ENCODE measurements around the gene SENP3. TPM values are rescaled to one million over a fixed set of nuclear protein-coding genes. Genes with fewer than 3 reads are reported as not detected.

The SENP3 gene
- total RNA-seq, 4 donors from 2014 or later: 40.2 to 53.5 (median 51.6) TPM

- Histone ChIP-seq H3K4me1 (peaks cover 42% of the 10 kb centered on the region), H3K27ac (peak overlapping the region; percentile 92), H3K4me3 (no peak overlapping the region), H3K9me3 (no peaks in the 10 kb centered on the region), H3K36me3 (no peaks in the 10 kb centered on the region), H3K27me3 (no peaks in the 10 kb centered on the region)
- DNase-seq (ENCODE audit: low spot score in 2 of 2): no peak
- 48% methylated on average over 14 of the region's 19 CpGs for WGBS
- TF ChIP-seq, protein P1, sequence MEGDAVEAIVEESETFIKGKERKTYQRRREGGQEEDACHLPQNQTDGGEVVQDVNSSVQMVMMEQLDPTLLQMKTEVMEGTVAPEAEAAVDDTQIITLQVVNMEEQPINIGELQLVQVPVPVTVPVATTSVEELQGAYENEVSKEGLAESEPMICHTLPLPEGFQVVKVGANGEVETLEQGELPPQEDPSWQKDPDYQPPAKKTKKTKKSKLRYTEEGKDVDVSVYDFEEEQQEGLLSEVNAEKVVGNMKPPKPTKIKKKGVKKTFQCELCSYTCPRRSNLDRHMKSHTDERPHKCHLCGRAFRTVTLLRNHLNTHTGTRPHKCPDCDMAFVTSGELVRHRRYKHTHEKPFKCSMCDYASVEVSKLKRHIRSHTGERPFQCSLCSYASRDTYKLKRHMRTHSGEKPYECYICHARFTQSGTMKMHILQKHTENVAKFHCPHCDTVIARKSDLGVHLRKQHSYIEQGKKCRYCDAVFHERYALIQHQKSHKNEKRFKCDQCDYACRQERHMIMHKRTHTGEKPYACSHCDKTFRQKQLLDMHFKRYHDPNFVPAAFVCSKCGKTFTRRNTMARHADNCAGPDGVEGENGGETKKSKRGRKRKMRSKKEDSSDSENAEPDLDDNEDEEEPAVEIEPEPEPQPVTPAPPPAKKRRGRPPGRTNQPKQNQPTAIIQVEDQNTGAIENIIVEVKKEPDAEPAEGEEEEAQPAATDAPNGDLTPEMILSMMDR (IDR thresholded peaks at IDR 0.05): no peak
- no peak for TF ChIP-seq POLR2AphosphoS5 (IDR thresholded peaks at IDR 0.05)
- TF ChIP-seq POLR2A (IDR thresholded peaks at IDR 0.05): no peak
- TF ChIP-seq EP300 (IDR thresholded peaks at IDR 0.05): no peak
Observed at GRCh38 chr17:7557147-7557764, 4.5 kb upstream of the SENP3 start.

GRCh38 chr17:7557775-7558543 lies 3.8 kb upstream of the SENP3 start:
- no peaks in the 10 kb centered on the region for H3K9me3 ChIP-seq
- WGBS: 6% methylated on average over 21 of the region's 21 CpGs
- H3K27ac ChIP-seq: peak overlapping the region; percentile 92
- TF ChIP-seq POLR2AphosphoS5 (IDR thresholded peaks at IDR 0.05) (peak in 1 of 3 donors; percentile 80), POLR2A (IDR thresholded peaks at IDR 0.05) (no peak)
- no peaks in the 10 kb centered on the region for H3K27me3 ChIP-seq
- H3K36me3 ChIP-seq: no peaks in the 10 kb centered on the region
- peaks cover 49% of the 10 kb centered on the region for H3K4me1 ChIP-seq
- H3K4me3 ChIP-seq: peak overlapping the region; percentile 96
- DNase-seq (ENCODE audit: low spot score in 2 of 2): peak; percentile 93 to 94

- peaks cover 56% of the 10 kb centered on the region for H3K4me1 ChIP-seq
- no peaks in the 10 kb centered on the region for H3K9me3 ChIP-seq
- H3K27me3 ChIP-seq: no peaks in the 10 kb centered on the region
- TF ChIP-seq POLR2A (IDR thresholded peaks at IDR 0.05) (no peak), POLR2AphosphoS5 (IDR thresholded peaks at IDR 0.05) (no peak), EP300 (IDR thresholded peaks at IDR 0.05) (no peak)
- TF ChIP-seq, protein P1 (IDR thresholded peaks at IDR 0.05): no peak
- H3K36me3 ChIP-seq: peaks cover 7% of the 10 kb centered on the region
- peak within 1 kb of the TSS; percentile 92 for H3K27ac ChIP-seq
- DNase-seq (ENCODE audit: low spot score in 2 of 2): no peak
- WGBS: 18% methylated on average over 16 of the region's 16 CpGs
- H3K4me3 ChIP-seq: peak within 1 kb of the TSS; percentile 96
Observed at GRCh38 chr17:7558544-7559319, 3.0 kb upstream of the SENP3 start, which contains the start of gene TNFSF13. TSS of gene TNFSF13 (plus strand) at chr17:7558750. CDS start at chr17:7559040, 290 bp downstream.

DNA sequence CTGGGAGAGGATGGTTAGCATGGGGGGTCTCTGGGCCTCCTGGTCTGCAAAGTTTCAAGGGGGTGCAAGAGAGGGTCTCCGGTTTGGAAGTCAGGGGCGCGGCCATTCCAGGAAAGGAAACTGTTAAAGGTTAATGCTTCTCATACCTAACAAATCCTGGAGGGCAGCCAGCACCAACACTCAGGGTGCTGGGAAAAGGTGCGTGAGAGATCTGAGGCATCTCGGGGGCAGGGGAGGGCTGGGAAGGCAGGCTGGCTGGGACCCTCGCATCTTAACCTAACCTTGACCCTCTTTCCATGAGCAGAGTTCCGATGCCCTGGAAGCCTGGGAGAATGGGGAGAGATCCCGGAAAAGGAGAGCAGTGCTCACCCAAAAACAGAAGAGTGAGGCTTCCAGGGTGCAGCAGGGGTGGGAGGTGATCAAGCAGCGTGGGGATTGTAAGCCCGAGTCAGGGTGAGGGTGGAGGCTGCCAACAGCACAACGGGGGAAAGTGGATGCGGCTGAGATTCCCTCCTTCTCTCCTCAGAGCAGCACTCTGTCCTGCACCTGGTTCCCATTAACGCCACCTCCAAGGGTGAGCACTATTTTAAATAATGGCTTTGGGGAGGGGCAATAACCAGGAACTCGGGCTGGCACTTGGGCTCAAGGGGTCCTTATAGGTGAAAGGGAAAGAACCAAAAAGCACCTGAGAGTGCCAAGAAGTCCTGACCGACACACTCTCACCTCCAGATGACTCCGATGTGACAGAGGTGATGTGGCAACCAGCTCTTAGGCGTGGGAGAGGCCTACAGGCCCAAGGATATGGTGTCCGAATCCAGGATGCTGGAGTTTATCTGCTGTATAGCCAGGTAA lies 2.2 kb upstream of the SENP3 start:
- peak overlapping the region; percentile 96 for H3K4me3 ChIP-seq
- H3K9me3 ChIP-seq: no peaks in the 10 kb centered on the region
- H3K27me3 ChIP-seq: no peaks in the 10 kb centered on the region
- peaks cover 57% of the 10 kb centered on the region for H3K4me1 ChIP-seq
- no peak for DNase-seq (ENCODE audit: low spot score in 2 of 2)
- peaks cover 14% of the 10 kb centered on the region for H3K36me3 ChIP-seq
- TF ChIP-seq EP300 (IDR thresholded peaks at IDR 0.05) (no peak), POLR2AphosphoS5 (IDR thresholded peaks at IDR 0.05) (no peak), POLR2A (IDR thresholded peaks at IDR 0.05) (no peak)
- TF ChIP-seq, protein P1 (IDR thresholded peaks at IDR 0.05): no peak
- peak overlapping the region; percentile 95 for H3K27ac ChIP-seq
- 50% methylated on average over 18 of the region's 18 CpGs for WGBS

Data from suprapubic skin (tissue), 4 donors.